CD14-positive monocyte (primary cell): Measurements from ENCODE around the gene ZNF688. TPM values are rescaled to one million over a fixed set of nuclear protein-coding genes. Genes with fewer than 3 reads are reported as not detected.
A peak's percentile ranks its signal among the peaks of the same experiment; 100 is the strongest.

Source experiments
- DNase-seq, 3 donors: peaks; one replicate each; pipeline ENCODE4 v3.0.0-alpha.2; 2011 to 2022
- H2AFZ ChIP-seq: 2 replicates; pipeline ENCODE4 v1.6.0; 2012; ENCODE audit warnings: mild to moderate bottlenecking, low read depth, low read length, inconsistent platforms; ENCODE audit not compliant: insufficient read depth, poor library complexity, severe bottlenecking
- H3K27ac ChIP-seq, 2 donors: 1 replicate in 1 of 2; 2 replicates in 1 of 2; pipeline ENCODE4 v1.5.1; 2012 to 2013; ENCODE audit warnings: low read length in 2 of 2, control low read depth in 1 of 2, inconsistent platforms in 1 of 2, low read depth in 1 of 2, mild to moderate bottlenecking in 1 of 2
- H3K27me3 ChIP-seq, 2 donors: one replicate each; pipeline versions ENCODE4 v1.6.0 to v1.6.1; 2011 to 2013; ENCODE audit warnings: low read length in 2 of 2; ENCODE audit not compliant: control insufficient read depth in 2 of 2, insufficient read depth in 2 of 2
- H3K36me3 ChIP-seq, 2 donors: replicated peaks in 1 of 2; 1 replicate in 1 of 2; 2 replicates in 1 of 2; pipeline versions ENCODE4 v1.5.1 to v1.6.1; 2012 to 2013; ENCODE audit warnings: low read length in 2 of 2, control low read depth in 1 of 2, inconsistent platforms in 1 of 2, mild to moderate bottlenecking in 1 of 2; ENCODE audit not compliant: insufficient read depth in 2 of 2, control insufficient read depth in 1 of 2
- H3K4me1 ChIP-seq, 2 donors: 1 replicate in 1 of 2; 2 replicates in 1 of 2; pipeline versions ENCODE4 v1.5.1 to v1.6.1; 2012 to 2013; ENCODE audit warnings: low read length in 2 of 2, control low read depth in 1 of 2, inconsistent platforms in 1 of 2, mild to moderate bottlenecking in 1 of 2, moderate library complexity in 1 of 2; ENCODE audit not compliant: insufficient read depth in 2 of 2, control insufficient read depth in 1 of 2
- H3K4me2 ChIP-seq: replicated peaks from 2 replicates; pipeline ENCODE3; 2012; ENCODE audit warnings: low read length, moderate library complexity, mild to moderate bottlenecking; ENCODE audit not compliant: poor library complexity, severe bottlenecking; ENCODE audit errors: extremely low read depth
- H3K4me3 ChIP-seq, 3 experiments: fragments of 200-600 bp in 1 of 3; sonication (generic) in 1 of 3; replicated peaks in 1 of 3; 1 replicate in 2 of 3; 2 replicates in 1 of 3; pipeline ENCODE4 v1.5.1; 2011 to 2013; ENCODE audit warnings: low read length in 3 of 3, mild to moderate bottlenecking in 3 of 3, control low read depth in 2 of 3, low read depth in 2 of 3, inconsistent platforms in 1 of 3, moderate library complexity in 1 of 3
- H3K79me2 ChIP-seq: 2 replicates; pipeline ENCODE4 v1.6.0; 2012; ENCODE audit warnings: mild to moderate bottlenecking, control low read depth, inconsistent platforms, low read length, moderate library complexity; ENCODE audit not compliant: insufficient read depth
- H3K9ac ChIP-seq: 2 replicates; pipeline ENCODE4 v1.6.0; 2017; ENCODE audit warnings: low read length, mild to moderate bottlenecking; ENCODE audit not compliant: insufficient read depth, poor library complexity, severe bottlenecking
- H3K9me3 ChIP-seq, 2 donors: replicated peaks in 1 of 2; 1 replicate in 1 of 2; 2 replicates in 1 of 2; pipeline versions ENCODE4 v1.5.1 to v1.6.1; 2012 to 2013; ENCODE audit warnings: low read length in 2 of 2, control low read depth in 1 of 2; ENCODE audit not compliant: control insufficient read depth in 1 of 2, insufficient read depth in 1 of 2
- H4K20me1 ChIP-seq: 2 replicates; pipeline ENCODE4 v1.6.0; 2012; ENCODE audit warnings: mild to moderate bottlenecking, low read length, control low read depth, moderate library complexity; ENCODE audit not compliant: insufficient read depth
- H3K27ac Mint-ChIP-seq, 7 donors: one replicate each; pipeline ENCODE4 v1.8.0; 2020; ENCODE audit warnings: mild to moderate bottlenecking in 7 of 7, mixed read lengths in 7 of 7, moderate library complexity in 6 of 7, inconsistent platforms in 2 of 7
- H3K27me3 Mint-ChIP-seq, 3 donors: one replicate each; pipeline ENCODE4 v1.8.0; 2021 to 2022; ENCODE audit warnings: low read depth in 3 of 3, mild to moderate bottlenecking in 3 of 3, mixed read lengths in 3 of 3, moderate library complexity in 3 of 3, inconsistent platforms in 1 of 3
- H3K36me3 Mint-ChIP-seq, 2 donors: one replicate each; pipeline ENCODE4 v1.8.0; 2020; ENCODE audit warnings: mixed read lengths in 2 of 2, inconsistent platforms in 1 of 2, mild to moderate bottlenecking in 1 of 2
- H3K4me1 Mint-ChIP-seq: one replicate; pipeline ENCODE4 v1.8.0; 2020; ENCODE audit warnings: mild to moderate bottlenecking, mixed read lengths
- H3K4me3 Mint-ChIP-seq, 2 donors: one replicate each; pipeline ENCODE4 v1.8.0; 2020; ENCODE audit warnings: mild to moderate bottlenecking in 2 of 2, mixed read lengths in 2 of 2, moderate library complexity in 1 of 2
- H3K9me3 Mint-ChIP-seq, 7 donors: one replicate each; pipeline ENCODE4 v1.8.0; 2020 to 2022; ENCODE audit warnings: mixed read lengths in 7 of 7, mild to moderate bottlenecking in 6 of 7, moderate library complexity in 6 of 7, inconsistent platforms in 2 of 7
- CTCF ChIP-seq: fragments of 200-600 bp; IDR thresholded peaks from one replicate; pipeline ENCODE4 v1.8.0; 2022; ENCODE audit warnings: antibody characterized with exemption, mild to moderate bottlenecking
- WGBS: methylation state at CpG from one replicate; pipeline ENCODE4 v1.1.5; 2013; ENCODE audit warnings: missing lambda C conversion rate; ENCODE audit not compliant: insufficient coverage; 5-methylcytosine and 5-hydroxymethylcytosine counted together
- intact Hi-C, 2 donors: fragments of 100-400 bp; cut with micrococcal nuclease; formaldehyde crosslinking; loops; one replicate each; pipeline versions ENCODE4 v1.15.0 to v1.15.1; 2023
- polyA plus RNA-seq, 3 donors: library from polyadenylated mRNA; depleted of rRNA in 1 of 3; unstranded in 2 of 3; stranded (reverse) in 1 of 3; fragments of 300-500 nt in 2 of 3; fragments of >200 nt in 1 of 3; fragmentation: Illumina TruSeq in 2 of 3; gene quantifications; 1 replicate in 2 of 3; 2 replicates in 1 of 3; pipeline ENCODE4 v1.2.3, GENCODE V29; 2012 to 2021

Gene ZNF688
- polyA plus RNA-seq, 3 donors = 10.3 to 24.1 (median 18.9) TPM

DNA sequence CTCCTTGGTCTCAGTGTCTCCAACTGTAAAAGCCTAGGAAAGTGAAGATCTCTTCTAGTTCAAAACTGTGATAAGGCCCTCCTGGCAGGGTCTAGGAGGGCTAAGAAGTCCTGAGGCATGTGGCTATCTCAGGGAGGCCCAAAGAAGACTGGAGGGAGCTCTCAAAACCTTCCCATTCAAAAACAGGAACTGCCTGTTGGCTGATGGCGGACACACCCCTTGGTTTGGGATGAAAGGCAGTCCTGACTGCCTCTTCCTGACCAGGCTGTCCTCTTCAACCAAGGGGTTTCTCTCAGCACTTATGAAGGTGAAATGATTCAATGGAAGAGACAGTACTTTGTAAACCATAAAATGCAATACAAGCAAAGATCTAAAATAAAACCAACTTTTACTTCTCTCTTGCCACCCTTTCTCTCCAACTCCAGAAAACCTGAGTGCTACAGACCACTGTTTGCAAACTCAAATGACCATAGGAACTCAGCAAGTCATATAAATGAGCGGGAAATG, 18.1 kb downstream of the ZNF688 start:
- H3K9me3 Mint-ChIP-seq = no peaks in the 10 kb centered on the region
- Histone ChIP-seq H3K4me3 (no peak overlapping the region), H3K27me3 (no peaks in the 10 kb centered on the region), H3K9me3 (no peaks in the 10 kb centered on the region), H3K36me3 (peaks cover 12 to 16% of the 10 kb centered on the region in 2 donors), H3K79me2 (peaks cover 32% of the 10 kb centered on the region), H2AFZ (peak overlapping the region; percentile 19), H3K4me1 (peaks cover 19 to 27% of the 10 kb centered on the region in 2 donors), H4K20me1 (peaks cover 6% of the 10 kb centered on the region), H3K27ac (peak overlapping the region in 1 of 2 donors; percentile 10), H3K4me2 (no peak overlapping the region), H3K9ac (no peak overlapping the region)
- no CpG with 5 or more reads among the region's 2 CpGs for WGBS
- peaks cover 23% of the 10 kb centered on the region for H3K4me1 Mint-ChIP-seq
- no peak for TF ChIP-seq CTCF
- peaks cover 18 to 34% of the 10 kb centered on the region in 2 donors for H3K36me3 Mint-ChIP-seq
- H3K4me3 Mint-ChIP-seq = peak overlapping the region in 1 of 2 donors; percentile 31
- H3K27ac Mint-ChIP-seq = peak overlapping the region in 3 of 7 donors; percentile 21 to 62 (median 50)
- intact Hi-C loops = loop anchor here in 1 of 2 donors (10.0 kb wide), 1 partner anchor 61 kb away; the partner anchor contains the start of gene ZNF689
- DNase-seq = peak in 1 of 3 donors; percentile 37
- H3K27me3 Mint-ChIP-seq = peaks cover 0 to 2% (median 0%) of the 10 kb centered on the region in 3 donors

GRCh38 chr16:30552956-30553355, 18.6 kb downstream of the ZNF688 start:
- Histone ChIP-seq H3K79me2 (peaks cover 32% of the 10 kb centered on the region), H2AFZ (no peak overlapping the region), H3K9me3 (no peaks in the 10 kb centered on the region), H3K36me3 (peaks cover 12 to 16% of the 10 kb centered on the region in 2 donors), H3K4me1 (peaks cover 19 to 26% of the 10 kb centered on the region in 2 donors), H3K4me2 (no peak overlapping the region), H3K27ac (peak overlapping the region in 1 of 2 donors; percentile 10), H3K9ac (no peak overlapping the region), H3K4me3 (no peak overlapping the region), H4K20me1 (peaks cover 6% of the 10 kb centered on the region), H3K27me3 (no peaks in the 10 kb centered on the region)
- no peak for DNase-seq
- Mint-ChIP-seq H3K27me3 (peaks cover 0 to 2% (median 0%) of the 10 kb centered on the region in 3 donors), H3K9me3 (no peaks in the 10 kb centered on the region), H3K4me1 (peaks cover 23% of the 10 kb centered on the region), H3K36me3 (peaks cover 18 to 34% of the 10 kb centered on the region in 2 donors), H3K4me3 (no peak overlapping the region), H3K27ac (peak overlapping the region in 5 of 7 donors; percentile 21 to 75 (median 45))
- no peak for TF ChIP-seq CTCF
- intact Hi-C loops = loop anchor here in 1 of 2 donors (10.0 kb wide), 1 partner anchor 62 kb away; the partner anchor contains the start of gene ZNF689
- WGBS = 100% methylated on average over 4 of the region's 4 CpGs
